Activated CD8-positive, alpha-beta memory T cell treated with anti-CD3 and anti-CD28 coated beads for 1 hour (primary cell): ENCODE data around the gene GPR89B.
A peak's percentile ranks its signal among the peaks of the same experiment; 100 is the strongest.
"Not testable (repeated sequence)": the region's sequence is repeated elsewhere in the genome, so short reads cannot be mapped to it uniquely, and the experiment has no call there.

Experiments
- DNase-seq, 2 donors: peaks; one replicate each; pipeline ENCODE4 v3.0.0-alpha.2; 2020; ENCODE audit warnings: low read depth in 1 of 2; ENCODE audit errors: extremely low read depth in 1 of 2

Gene GPR89B

DNA sequence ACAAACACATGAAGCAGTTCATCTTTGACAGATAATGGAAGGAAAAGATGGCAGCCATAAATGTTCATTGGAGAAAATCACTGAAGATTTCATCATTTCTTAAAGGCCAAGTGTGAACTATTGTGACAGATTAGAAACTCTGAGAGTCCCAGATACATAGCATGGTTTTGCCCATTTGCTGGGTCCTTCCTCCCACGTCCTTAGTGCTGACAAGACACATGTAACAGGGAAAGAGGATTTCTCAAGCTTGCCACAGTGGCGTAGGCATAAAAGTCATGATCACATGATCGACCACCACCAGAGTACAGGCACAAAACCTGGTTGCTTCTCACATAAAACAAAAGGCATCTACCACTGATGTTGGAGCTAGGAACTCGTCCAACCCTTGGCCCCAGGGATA lies 98.8 kb downstream of the GPR89B start:
- not testable (repeated sequence) for DNase-seq

GRCh38 chr1:148032247-148032646 lies 104.0 kb downstream of the GPR89B start:
- DNase-seq = not testable (repeated sequence)

GRCh38 chr1:148032690-148033089 lies 104.5 kb downstream of the GPR89B start:
- DNase-seq = not testable (repeated sequence)

GRCh38 chr1:148033147-148033546 lies 104.9 kb downstream of the GPR89B start:
- not testable (repeated sequence) for DNase-seq

GRCh38 chr1:148037850-148038461 lies 109.7 kb downstream of the GPR89B start:
- DNase-seq = not testable (repeated sequence)

- peak in 1 of 2 donors; percentile 34 for DNase-seq
Observed at GRCh38 chr1:148038462-148039333, 110.5 kb downstream of the GPR89B start.
